ENCODE measurements around the gene MKX. TPM values are rescaled to one million over a fixed set of nuclear protein-coding genes. Genes with fewer than 3 reads are reported as not detected.

Gene MKX
- polyA plus RNA-seq, 1 experiment = 0.76 TPM

DNA sequence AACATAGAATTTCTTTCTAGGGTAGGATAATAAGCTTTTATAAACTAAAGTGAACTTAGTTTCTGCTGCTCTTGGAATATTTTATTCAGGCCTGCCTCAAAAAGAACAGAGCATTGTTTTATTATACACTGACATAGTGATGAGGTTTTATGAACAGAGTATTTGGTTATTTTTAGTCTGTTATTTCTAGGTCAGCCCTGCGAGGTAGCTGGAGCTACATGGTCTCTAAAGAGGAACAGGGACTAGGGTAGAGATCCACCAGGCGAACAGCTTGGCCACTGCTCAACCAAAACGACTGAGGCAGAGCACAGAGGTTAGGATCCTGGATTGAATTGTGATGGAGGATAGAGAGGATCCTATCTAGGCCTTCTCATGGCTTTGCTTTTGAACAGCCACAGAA lies 53.0 kb downstream of the MKX start:
- Histone ChIP-seq H3K27ac (ENCODE audit: low read depth, low read length) (no peak overlapping the region), H3K27me3 (ENCODE audit: control insufficient read depth, insufficient read depth, low read length) (no peaks in the 10 kb centered on the region), H3K4me3 (ENCODE audit: low read depth, low read length) (no peak overlapping the region), H3K9me3 (ENCODE audit: control insufficient read depth, insufficient read depth, low read length) (no peaks in the 10 kb centered on the region)
- TF ChIP-seq, protein P1, sequence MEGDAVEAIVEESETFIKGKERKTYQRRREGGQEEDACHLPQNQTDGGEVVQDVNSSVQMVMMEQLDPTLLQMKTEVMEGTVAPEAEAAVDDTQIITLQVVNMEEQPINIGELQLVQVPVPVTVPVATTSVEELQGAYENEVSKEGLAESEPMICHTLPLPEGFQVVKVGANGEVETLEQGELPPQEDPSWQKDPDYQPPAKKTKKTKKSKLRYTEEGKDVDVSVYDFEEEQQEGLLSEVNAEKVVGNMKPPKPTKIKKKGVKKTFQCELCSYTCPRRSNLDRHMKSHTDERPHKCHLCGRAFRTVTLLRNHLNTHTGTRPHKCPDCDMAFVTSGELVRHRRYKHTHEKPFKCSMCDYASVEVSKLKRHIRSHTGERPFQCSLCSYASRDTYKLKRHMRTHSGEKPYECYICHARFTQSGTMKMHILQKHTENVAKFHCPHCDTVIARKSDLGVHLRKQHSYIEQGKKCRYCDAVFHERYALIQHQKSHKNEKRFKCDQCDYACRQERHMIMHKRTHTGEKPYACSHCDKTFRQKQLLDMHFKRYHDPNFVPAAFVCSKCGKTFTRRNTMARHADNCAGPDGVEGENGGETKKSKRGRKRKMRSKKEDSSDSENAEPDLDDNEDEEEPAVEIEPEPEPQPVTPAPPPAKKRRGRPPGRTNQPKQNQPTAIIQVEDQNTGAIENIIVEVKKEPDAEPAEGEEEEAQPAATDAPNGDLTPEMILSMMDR (IDR thresholded peaks at IDR 0.05; ENCODE audit: low read depth, low read length) = no peak
- DNase-seq (ENCODE audit: low read depth, low spot score) = no peak
- CTCF ChIA-PET = no interaction called here
- POLR2A ChIA-PET = no interaction called here

DNA sequence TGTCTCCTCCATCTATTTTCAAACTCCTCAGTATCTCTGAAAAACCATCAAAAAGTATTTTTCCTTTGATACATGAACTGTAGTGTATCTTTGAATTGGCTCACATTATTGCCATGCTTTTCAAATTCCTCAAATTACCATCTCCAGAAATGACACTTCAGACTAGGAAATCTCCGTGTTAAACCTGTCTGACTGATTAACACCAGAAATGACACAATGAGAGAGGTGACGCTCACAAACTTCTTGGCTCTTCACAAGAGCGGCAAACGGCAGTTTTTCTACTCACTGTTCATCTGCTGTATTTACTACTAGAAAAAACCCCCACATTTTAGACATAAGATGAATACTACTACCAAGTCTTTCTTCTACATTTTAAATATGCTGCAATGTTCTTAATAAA lies 56.6 kb downstream of the MKX start:
- H3K9me3 ChIP-seq (ENCODE audit: control insufficient read depth, insufficient read depth, low read length) = no peaks in the 10 kb centered on the region
- DNase-seq (ENCODE audit: low read depth, low spot score) = no peak
- CTCF ChIA-PET = no interaction called here
- no peak overlapping the region for H3K27ac ChIP-seq (ENCODE audit: low read depth, low read length)
- H3K27me3 ChIP-seq (ENCODE audit: control insufficient read depth, insufficient read depth, low read length) = no peaks in the 10 kb centered on the region
- no peak overlapping the region for H3K4me3 ChIP-seq (ENCODE audit: low read depth, low read length)
- TF ChIP-seq, protein P1 (IDR thresholded peaks at IDR 0.05; ENCODE audit: low read depth, low read length) = no peak
- POLR2A ChIA-PET = no interaction called here

DNA sequence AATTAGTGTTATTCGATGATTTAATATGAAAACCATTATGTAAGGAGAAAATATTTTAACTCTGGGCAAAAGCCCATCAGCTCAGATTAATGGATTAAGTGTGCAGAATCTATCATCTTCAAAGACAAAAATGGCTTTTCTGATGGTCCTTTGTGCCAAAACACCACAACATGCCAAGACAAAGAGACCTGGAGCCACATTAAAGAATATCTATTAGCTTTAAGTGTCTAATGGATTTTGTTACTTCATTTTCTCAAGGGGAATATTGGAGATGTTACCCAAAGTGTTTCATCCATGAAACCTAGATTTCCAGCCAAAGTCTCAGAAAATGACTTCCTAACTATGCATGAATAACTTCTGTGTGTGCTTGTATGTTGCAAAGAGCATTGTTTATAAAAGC lies 57.3 kb downstream of the MKX start:
- H3K4me3 ChIP-seq (ENCODE audit: low read depth, low read length) = no peak overlapping the region
- H3K27me3 ChIP-seq (ENCODE audit: control insufficient read depth, insufficient read depth, low read length) = no peaks in the 10 kb centered on the region
- TF ChIP-seq, protein P1 (IDR thresholded peaks at IDR 0.05; ENCODE audit: low read depth, low read length) = no peak
- no peak for DNase-seq (ENCODE audit: low read depth, low spot score)
- no peaks in the 10 kb centered on the region for H3K9me3 ChIP-seq (ENCODE audit: control insufficient read depth, insufficient read depth, low read length)
- POLR2A ChIA-PET = no interaction called here
- no peak overlapping the region for H3K27ac ChIP-seq (ENCODE audit: low read depth, low read length)
- CTCF ChIA-PET = no interaction called here

DNA sequence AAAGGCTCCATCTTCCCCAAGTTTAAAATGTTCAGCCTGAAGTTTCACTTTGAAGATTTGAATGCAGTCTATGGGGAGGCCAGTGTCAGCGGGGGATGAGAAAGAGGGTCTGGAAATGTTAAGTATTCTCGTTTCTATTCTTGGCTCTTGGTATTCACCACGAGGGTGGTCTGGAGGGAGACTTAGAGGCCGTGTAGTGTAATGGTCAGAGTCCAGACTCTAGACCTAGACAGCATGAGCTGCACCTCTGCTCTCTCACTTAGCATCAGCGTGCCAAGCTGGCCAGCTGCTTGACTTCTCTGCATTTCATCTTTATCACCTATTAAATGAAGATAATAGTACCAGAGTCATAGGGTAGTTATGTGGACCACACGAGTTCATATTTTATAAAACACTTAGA lies 57.9 kb downstream of the MKX start:
- Histone ChIP-seq H3K4me3 (ENCODE audit: low read depth, low read length) (peak overlapping the region; percentile 7; the same call in 1 of the 2 replicates), H3K27ac (ENCODE audit: low read depth, low read length) (no peak overlapping the region), H3K27me3 (ENCODE audit: control insufficient read depth, insufficient read depth, low read length) (no peaks in the 10 kb centered on the region), H3K9me3 (ENCODE audit: control insufficient read depth, insufficient read depth, low read length) (no peaks in the 10 kb centered on the region)
- ChIA-PET CTCF (interaction anchor here (0.8 kb wide), 1 partner anchor 706 kb away, joined by 3 read pairs; no protein-coding TSS in a partner anchor), POLR2A (no interaction called here)
- DNase-seq (ENCODE audit: low read depth, low spot score) = no peak
- TF ChIP-seq, protein P1 (IDR thresholded peaks at IDR 0.05; ENCODE audit: low read depth, low read length) = no peak

DNA sequence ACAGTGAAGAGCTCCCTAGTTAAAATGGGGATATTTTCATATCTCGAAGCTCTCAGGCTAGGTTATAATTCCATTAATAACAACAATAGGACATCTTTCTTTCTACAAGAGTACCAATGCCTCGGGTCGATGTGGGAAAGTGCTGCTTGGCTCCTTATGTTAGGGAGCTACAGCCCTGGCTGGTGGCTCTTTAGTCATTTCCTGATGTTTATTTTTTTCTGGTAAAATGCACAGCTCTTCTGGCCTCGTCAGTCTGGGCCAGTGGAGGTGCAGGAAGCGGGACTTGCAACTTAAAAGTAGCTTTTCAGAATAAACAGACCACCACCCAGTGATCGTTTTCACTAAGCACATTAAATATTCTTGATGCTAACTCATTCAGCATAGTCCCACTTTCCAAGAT lies 58.3 kb downstream of the MKX start:
- H3K27ac ChIP-seq (ENCODE audit: low read depth, low read length) = no peak overlapping the region
- peak overlapping the region; percentile 7; the same call in 1 of the 2 replicates for H3K4me3 ChIP-seq (ENCODE audit: low read depth, low read length)
- H3K27me3 ChIP-seq (ENCODE audit: control insufficient read depth, insufficient read depth, low read length) = no peaks in the 10 kb centered on the region
- DNase-seq (ENCODE audit: low read depth, low spot score) = no peak
- CTCF ChIA-PET = interaction anchor here (0.8 kb wide), 1 partner anchor 706 kb away, joined by 3 read pairs; no protein-coding TSS in a partner anchor
- POLR2A ChIA-PET = no interaction called here
- TF ChIP-seq, protein P1 (IDR thresholded peaks at IDR 0.05; ENCODE audit: low read depth, low read length) = no peak
- H3K9me3 ChIP-seq (ENCODE audit: control insufficient read depth, insufficient read depth, low read length) = no peaks in the 10 kb centered on the region

Measured in AG04450 (cell line).